ENCODE results near the gene DPYD. TPM values are rescaled to one million over a fixed set of nuclear protein-coding genes. Genes with fewer than 3 reads are reported as not detected.
A peak's percentile ranks its signal among the peaks of the same experiment; 100 is the strongest.

The DPYD gene
- total RNA-seq, 1 donor from 2014 or later: 11.9 TPM

DNA sequence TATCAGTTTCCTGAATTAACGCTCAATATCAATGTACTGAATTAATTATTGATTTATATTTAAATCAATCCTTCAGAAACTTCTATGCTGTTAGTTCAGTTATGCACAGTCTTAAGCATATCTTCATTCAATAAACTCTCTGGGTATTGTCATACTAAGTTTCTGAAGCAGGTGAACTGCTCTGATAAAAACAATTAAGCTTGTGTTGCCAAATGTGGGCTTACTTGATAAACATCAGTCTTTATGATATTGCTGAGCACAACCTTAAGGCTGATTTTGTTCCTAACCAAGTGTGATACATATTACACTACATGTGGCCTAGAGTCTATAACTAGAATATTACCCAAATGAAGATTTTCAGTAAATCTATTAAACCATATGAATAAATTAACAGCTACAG, 67.6 kb downstream of the DPYD start:
- no peaks in the 10 kb centered on the region for H3K36me3 Mint-ChIP-seq (ENCODE audit: low read depth)
- intact Hi-C loops (cut with micrococcal nuclease): loop anchor here (5.0 kb wide), 1 partner anchor 69 kb away; the partner anchor contains the start of gene DPYD

DNA sequence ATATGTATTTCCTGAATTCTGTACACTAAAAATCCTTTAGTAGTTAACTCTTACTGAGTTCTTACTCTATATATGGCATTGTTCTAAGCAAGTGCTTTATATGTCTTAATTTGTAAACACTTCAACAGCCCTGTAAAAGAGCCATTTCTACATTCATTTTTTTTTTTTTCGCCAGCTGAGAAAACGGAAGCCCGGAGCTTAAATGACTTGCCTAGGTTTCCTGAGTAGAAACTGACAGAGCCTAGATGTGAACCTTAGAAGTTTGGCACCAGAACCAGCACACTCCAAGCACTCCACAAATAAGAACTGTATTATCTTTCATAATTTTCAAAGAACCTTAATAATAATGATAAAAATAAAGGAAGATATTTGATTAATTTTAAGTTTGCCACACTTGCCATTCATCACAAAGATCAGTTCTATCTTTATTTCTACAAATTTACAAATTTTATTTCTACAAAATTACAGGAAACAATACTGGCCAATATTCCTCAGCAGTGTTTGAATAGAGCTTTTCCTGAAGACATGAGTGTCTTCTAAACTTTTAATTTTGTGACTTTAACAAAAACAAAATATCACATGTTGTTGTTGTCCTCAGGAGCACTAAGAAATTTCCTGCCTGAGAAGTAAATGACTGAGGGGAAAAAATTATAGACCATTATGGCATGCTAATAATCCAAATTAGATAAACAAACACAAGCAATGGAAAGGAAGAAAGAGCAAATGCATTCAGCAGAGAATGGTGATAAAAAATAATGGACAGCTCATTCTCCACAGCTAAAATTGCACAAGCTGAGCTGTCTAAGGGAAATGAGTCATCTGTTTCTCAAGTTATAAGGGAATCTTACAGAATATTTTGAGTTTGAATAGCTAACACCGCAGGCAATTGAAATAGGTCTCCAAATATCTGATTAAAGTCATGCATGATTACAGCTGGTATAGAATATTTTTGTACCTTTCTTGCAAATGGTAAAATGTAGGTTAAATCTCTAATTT, 71.2 kb downstream of the DPYD start:
- Mint-ChIP-seq H3K4me3 (ENCODE audit: low read depth) (peak overlapping the region; percentile 13), H3K27ac (no peak overlapping the region)
- intact Hi-C loops (cut with micrococcal nuclease): loop anchor here (5.0 kb wide), 1 partner anchor 73 kb away; the partner anchor contains the start of gene DPYD

More for the DNA sequence above, 67.6 kb downstream of the DPYD start:
- Mint-ChIP-seq H3K27me3 (ENCODE audit: low read depth) (no peaks in the 10 kb centered on the region), H3K4me3 (ENCODE audit: low read depth) (no peak overlapping the region), H3K27ac (no peak overlapping the region), H3K9me3 (no peaks in the 10 kb centered on the region), H3K4me1 (ENCODE audit: low read depth) (peaks cover 15% of the 10 kb centered on the region)
- DNase-seq (ENCODE audit: low spot score): no peak

DNA sequence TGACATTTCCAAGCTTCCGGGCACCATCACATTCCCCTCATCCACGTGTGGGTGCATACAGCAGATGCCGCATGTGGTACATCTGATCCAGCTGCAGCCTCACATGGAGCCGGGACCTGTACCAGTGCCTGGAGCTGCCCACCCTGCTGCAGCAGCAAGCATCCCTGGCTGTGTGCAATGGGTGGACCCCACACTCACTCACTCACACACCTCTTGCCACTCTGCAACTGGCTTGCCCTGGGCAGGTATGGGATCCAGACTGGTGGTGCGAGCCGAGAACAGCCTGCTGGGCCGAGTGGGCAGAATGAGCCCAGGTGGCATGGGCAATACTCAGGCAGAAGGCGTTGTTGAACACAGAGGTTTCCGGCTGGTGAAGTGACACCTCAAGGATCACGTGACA, 75.0 kb downstream of the DPYD start:
- H3K27me3 Mint-ChIP-seq (ENCODE audit: low read depth): no peaks in the 10 kb centered on the region
- no peak overlapping the region for H3K4me3 Mint-ChIP-seq (ENCODE audit: low read depth)
- no peak overlapping the region for H3K27ac Mint-ChIP-seq
- H3K4me1 Mint-ChIP-seq (ENCODE audit: low read depth): peaks cover 10% of the 10 kb centered on the region
- DNase-seq (ENCODE audit: low spot score): no peak
- intact Hi-C loops (cut with micrococcal nuclease): no loop called here
- peaks cover 11% of the 10 kb centered on the region for H3K36me3 Mint-ChIP-seq (ENCODE audit: low read depth)
- H3K9me3 Mint-ChIP-seq: no peaks in the 10 kb centered on the region

More for the DNA sequence above, 71.2 kb downstream of the DPYD start:
- Mint-ChIP-seq H3K9me3 (no peaks in the 10 kb centered on the region), H3K36me3 (ENCODE audit: low read depth) (peaks cover 11% of the 10 kb centered on the region), H3K27me3 (ENCODE audit: low read depth) (no peaks in the 10 kb centered on the region), H3K4me1 (ENCODE audit: low read depth) (peaks cover 15% of the 10 kb centered on the region)
- no peak for DNase-seq (ENCODE audit: low spot score)

DNA sequence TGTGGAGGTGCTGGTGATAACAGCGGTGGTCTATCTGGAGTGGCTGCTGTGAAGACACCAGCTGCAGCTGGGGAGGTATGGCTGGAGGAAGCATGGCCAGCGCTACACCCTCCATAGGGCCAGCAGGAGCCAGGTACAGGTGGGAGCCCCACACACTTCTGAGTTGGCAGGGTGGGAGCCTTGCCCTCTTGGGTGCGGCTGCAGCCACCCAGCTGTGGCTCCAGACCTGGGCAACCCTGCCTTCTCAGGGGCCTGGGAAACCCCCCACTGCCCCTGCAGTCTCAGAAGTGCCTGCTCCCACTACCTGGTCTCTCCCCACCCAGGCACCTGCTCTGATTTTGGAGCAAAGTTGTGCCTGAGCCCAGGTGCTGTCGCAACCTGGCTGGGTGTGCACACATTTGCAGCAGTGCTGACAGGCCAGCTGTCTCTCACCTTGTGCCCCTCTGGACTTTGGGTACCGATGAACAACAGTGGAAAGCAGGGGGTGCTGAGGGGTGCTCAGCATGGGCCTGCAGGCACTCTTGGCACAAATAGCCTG, 76.2 kb downstream of the DPYD start:
- DNase-seq (ENCODE audit: low spot score): no peak
- H3K4me1 Mint-ChIP-seq (ENCODE audit: low read depth): peaks cover 5% of the 10 kb centered on the region
- H3K4me3 Mint-ChIP-seq (ENCODE audit: low read depth): no peak overlapping the region
- H3K36me3 Mint-ChIP-seq (ENCODE audit: low read depth): peaks cover 11% of the 10 kb centered on the region
- no peaks in the 10 kb centered on the region for H3K27me3 Mint-ChIP-seq (ENCODE audit: low read depth)
- H3K27ac Mint-ChIP-seq: no peak overlapping the region
- intact Hi-C loops (cut with micrococcal nuclease): no loop called here
- no peaks in the 10 kb centered on the region for H3K9me3 Mint-ChIP-seq

DNA sequence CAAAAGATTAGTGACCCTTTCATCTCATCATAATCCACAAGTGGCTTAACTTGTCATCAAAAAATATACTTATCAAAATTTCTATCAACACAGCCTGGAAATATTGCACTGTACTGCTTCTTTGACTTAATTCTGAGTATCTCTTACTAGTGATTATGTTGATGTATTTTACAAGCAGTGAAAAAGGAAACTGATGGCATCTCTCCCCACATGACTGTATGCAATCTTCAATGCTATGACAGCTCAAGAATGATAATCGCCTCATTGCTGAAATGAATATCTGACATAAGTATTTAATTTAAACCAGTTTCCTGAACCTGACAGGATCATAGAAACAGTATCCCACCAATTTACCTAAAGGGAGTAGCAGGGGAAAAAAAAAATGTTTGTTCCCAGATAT, 79.5 kb downstream of the DPYD start:
- H3K36me3 Mint-ChIP-seq (ENCODE audit: low read depth): peaks cover 10% of the 10 kb centered on the region

DNA sequence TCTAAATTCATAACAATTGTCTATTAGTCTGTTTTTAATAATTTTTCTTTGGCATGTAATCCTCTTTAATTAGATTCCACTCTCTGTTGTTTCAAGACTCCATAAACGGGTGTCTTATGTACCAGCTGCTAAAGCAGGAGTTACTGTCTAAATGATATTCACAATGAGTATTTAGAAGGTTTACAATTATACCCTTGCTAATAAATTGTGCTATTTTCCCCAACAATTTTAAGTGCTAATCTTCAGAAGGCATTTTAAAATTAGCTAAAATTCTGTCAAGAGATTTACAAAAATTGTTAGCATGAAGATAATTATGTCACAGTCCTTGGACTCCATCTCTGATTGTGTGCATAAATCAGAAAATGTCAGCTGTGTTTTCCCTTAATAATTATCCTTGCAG, 83.7 kb downstream of the DPYD start:
- Mint-ChIP-seq H3K4me3 (ENCODE audit: low read depth) (no peak overlapping the region), H3K27ac (no peak overlapping the region), H3K27me3 (ENCODE audit: low read depth) (no peaks in the 10 kb centered on the region), H3K9me3 (no peaks in the 10 kb centered on the region), H3K36me3 (ENCODE audit: low read depth) (no peaks in the 10 kb centered on the region), H3K4me1 (ENCODE audit: low read depth) (peaks cover 4% of the 10 kb centered on the region)
- DNase-seq (ENCODE audit: low spot score): no peak
- intact Hi-C loops (cut with micrococcal nuclease): no loop called here

More for the DNA sequence above, 79.5 kb downstream of the DPYD start:
- no peak for DNase-seq (ENCODE audit: low spot score)
- intact Hi-C loops (cut with micrococcal nuclease): no loop called here
- Mint-ChIP-seq H3K27ac (no peak overlapping the region), H3K4me1 (ENCODE audit: low read depth) (peaks cover 4% of the 10 kb centered on the region), H3K27me3 (ENCODE audit: low read depth) (no peaks in the 10 kb centered on the region), H3K4me3 (ENCODE audit: low read depth) (no peak overlapping the region), H3K9me3 (no peaks in the 10 kb centered on the region)

DNA sequence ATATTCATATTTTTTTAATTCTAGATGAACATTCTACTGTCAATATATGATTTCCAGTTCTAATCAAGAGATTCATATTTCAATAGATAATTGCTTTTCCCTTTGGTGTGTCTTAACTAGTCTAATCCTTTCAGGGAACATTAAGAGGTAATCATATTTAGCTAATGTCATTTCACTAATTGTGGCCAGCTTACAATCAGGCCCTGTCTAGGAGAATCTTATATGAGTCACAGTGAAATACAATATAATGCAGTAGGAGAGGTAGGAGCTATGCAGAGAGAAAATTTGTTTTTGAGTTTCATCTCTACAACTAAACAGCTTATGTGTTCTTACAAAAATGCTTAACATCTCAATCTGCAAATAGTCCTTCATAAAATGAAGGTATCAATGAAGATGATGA, 85.9 kb downstream of the DPYD start:
- no peak overlapping the region for H3K4me3 Mint-ChIP-seq (ENCODE audit: low read depth)
- H3K27ac Mint-ChIP-seq: no peak overlapping the region
- H3K4me1 Mint-ChIP-seq (ENCODE audit: low read depth): peaks cover 2% of the 10 kb centered on the region
- no peak for DNase-seq (ENCODE audit: low spot score)
- no peaks in the 10 kb centered on the region for H3K36me3 Mint-ChIP-seq (ENCODE audit: low read depth)
- no peaks in the 10 kb centered on the region for H3K27me3 Mint-ChIP-seq (ENCODE audit: low read depth)
- intact Hi-C loops (cut with micrococcal nuclease): no loop called here
- no peaks in the 10 kb centered on the region for H3K9me3 Mint-ChIP-seq

DNA sequence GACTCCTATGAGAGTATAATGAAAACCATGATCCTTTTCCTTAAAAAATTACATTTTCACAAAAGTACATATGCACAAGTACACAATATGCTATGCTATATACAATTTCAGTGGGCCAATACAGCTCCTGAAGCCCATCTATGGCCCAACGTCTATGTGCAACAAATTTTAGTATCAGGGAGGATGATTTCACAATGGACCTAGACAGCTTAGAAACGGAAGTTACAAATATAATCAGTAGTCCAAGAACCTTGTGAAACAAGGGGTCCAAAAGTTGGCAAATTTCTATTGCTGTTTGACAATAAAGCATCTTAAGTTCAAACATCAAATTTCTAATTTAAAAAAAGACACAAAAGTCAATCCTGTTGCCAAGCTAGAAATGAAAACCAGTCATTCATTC, 87.0 kb downstream of the DPYD start:
- intact Hi-C loops (cut with micrococcal nuclease): no loop called here
- H3K27me3 Mint-ChIP-seq (ENCODE audit: low read depth): no peaks in the 10 kb centered on the region
- no peaks in the 10 kb centered on the region for H3K9me3 Mint-ChIP-seq
- DNase-seq (ENCODE audit: low spot score): no peak
- H3K4me3 Mint-ChIP-seq (ENCODE audit: low read depth): no peak overlapping the region
- H3K36me3 Mint-ChIP-seq (ENCODE audit: low read depth): no peaks in the 10 kb centered on the region
- no peak overlapping the region for H3K27ac Mint-ChIP-seq
- no peaks in the 10 kb centered on the region for H3K4me1 Mint-ChIP-seq (ENCODE audit: low read depth)

DNA sequence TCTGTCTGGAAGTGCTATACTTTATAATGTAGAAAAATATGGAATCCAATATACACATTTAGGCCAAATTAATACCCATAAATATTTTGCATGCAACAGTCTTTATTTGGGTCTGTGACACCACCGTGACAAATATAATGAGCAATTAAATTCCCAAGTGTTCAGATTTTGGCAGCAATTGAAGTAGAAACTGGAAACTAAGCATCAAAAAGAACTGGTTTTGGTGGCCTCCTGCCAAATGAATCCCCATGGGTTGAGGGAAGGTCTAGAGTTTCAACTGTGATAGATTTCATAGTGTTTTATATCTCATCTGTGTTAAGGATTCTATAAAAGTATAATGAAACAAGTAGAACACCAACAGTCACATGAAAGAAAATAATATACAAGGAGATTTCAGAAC, 88.4 kb downstream of the DPYD start:
- H3K27ac Mint-ChIP-seq: no peak overlapping the region
- no peak for DNase-seq (ENCODE audit: low spot score)
- H3K36me3 Mint-ChIP-seq (ENCODE audit: low read depth): no peaks in the 10 kb centered on the region
- intact Hi-C loops (cut with micrococcal nuclease): no loop called here
- H3K9me3 Mint-ChIP-seq: no peaks in the 10 kb centered on the region
- H3K27me3 Mint-ChIP-seq (ENCODE audit: low read depth): no peaks in the 10 kb centered on the region
- H3K4me1 Mint-ChIP-seq (ENCODE audit: low read depth): no peaks in the 10 kb centered on the region
- no peak overlapping the region for H3K4me3 Mint-ChIP-seq (ENCODE audit: low read depth)

DNA sequence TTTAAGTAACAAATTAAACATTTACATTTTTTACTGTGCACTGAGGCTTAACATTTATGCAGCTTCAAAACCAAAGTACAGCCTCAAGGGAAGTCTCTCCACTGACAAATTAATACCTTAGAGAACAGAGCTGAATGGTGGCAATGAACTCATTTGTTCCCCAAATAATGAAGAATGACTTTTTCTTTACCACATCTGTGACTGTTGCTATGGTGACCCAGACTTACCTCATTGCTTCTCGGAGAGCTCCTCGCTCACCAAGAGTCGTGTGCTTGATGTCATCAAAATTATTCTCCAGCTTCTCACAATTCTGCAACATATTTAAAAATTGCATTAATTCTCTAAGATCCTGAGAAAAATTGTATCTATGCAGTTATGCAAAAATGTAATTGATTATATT, 92.9 kb downstream of the DPYD start:
- no peaks in the 10 kb centered on the region for H3K27me3 Mint-ChIP-seq (ENCODE audit: low read depth)
- intact Hi-C loops (cut with micrococcal nuclease): loop anchor here (10.0 kb wide), 1 partner anchor 693 kb away; no protein-coding TSS in a partner anchor
- no peak overlapping the region for H3K4me3 Mint-ChIP-seq (ENCODE audit: low read depth)
- DNase-seq (ENCODE audit: low spot score): no peak
- H3K9me3 Mint-ChIP-seq: no peaks in the 10 kb centered on the region
- no peaks in the 10 kb centered on the region for H3K36me3 Mint-ChIP-seq (ENCODE audit: low read depth)
- no peaks in the 10 kb centered on the region for H3K4me1 Mint-ChIP-seq (ENCODE audit: low read depth)
- no peak overlapping the region for H3K27ac Mint-ChIP-seq

DNA sequence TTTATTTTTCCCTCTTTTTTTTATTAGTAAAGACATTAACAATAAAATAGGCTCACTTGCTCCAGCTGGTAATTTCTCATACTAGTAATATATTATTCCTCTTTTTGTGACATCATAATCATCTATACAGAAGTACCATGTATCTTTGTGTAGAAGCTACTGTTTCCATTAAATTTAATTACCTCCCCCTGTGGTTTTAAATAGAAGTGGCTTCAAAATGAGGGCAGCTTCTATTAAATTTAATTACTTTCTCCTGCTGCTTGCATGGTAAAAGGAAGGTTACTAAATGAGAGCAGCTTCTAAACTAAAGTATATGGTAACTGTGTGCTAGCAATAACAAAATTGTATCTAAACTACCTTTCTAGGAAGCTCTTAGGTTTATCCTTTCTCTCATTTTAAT, 94.0 kb downstream of the DPYD start:
- DNase-seq (ENCODE audit: low spot score): no peak
- H3K9me3 Mint-ChIP-seq: no peaks in the 10 kb centered on the region
- no peak overlapping the region for H3K4me3 Mint-ChIP-seq (ENCODE audit: low read depth)
- intact Hi-C loops (cut with micrococcal nuclease): loop anchor here (10.0 kb wide), 1 partner anchor 692 kb away; no protein-coding TSS in a partner anchor
- no peaks in the 10 kb centered on the region for H3K36me3 Mint-ChIP-seq (ENCODE audit: low read depth)
- no peak overlapping the region for H3K27ac Mint-ChIP-seq
- H3K4me1 Mint-ChIP-seq (ENCODE audit: low read depth): no peaks in the 10 kb centered on the region
- no peaks in the 10 kb centered on the region for H3K27me3 Mint-ChIP-seq (ENCODE audit: low read depth)

DNA sequence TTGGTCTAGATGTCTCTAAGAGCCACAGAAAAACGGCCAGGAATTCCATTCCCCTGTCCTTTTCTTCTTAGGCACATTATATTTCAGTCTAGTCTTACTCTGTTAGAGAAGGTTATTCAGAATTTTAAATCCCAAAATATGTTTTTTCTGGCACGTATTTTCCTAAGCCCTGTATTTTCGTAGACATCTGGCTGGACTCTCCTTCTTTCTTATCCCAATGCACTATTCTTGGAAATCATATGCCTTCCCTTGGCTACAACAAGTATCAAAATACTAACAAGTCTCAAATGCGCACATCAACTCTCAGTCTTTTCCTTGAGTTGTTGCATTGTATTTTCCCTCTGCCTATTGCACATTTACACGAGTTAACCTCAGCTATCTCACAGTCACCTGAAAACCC, 96.2 kb downstream of the DPYD start:
- no peak overlapping the region for H3K4me3 Mint-ChIP-seq (ENCODE audit: low read depth)
- intact Hi-C loops (cut with micrococcal nuclease): loop anchor here (5.0 to 10.0 kb wide), 3 partner anchors 157 to 690 kb away; no protein-coding TSS in a partner anchor
- no peaks in the 10 kb centered on the region for H3K9me3 Mint-ChIP-seq
- no peaks in the 10 kb centered on the region for H3K36me3 Mint-ChIP-seq (ENCODE audit: low read depth)
- no peak for DNase-seq (ENCODE audit: low spot score)
- H3K27me3 Mint-ChIP-seq (ENCODE audit: low read depth): no peaks in the 10 kb centered on the region
- no peak overlapping the region for H3K27ac Mint-ChIP-seq
- no peaks in the 10 kb centered on the region for H3K4me1 Mint-ChIP-seq (ENCODE audit: low read depth)

DNA sequence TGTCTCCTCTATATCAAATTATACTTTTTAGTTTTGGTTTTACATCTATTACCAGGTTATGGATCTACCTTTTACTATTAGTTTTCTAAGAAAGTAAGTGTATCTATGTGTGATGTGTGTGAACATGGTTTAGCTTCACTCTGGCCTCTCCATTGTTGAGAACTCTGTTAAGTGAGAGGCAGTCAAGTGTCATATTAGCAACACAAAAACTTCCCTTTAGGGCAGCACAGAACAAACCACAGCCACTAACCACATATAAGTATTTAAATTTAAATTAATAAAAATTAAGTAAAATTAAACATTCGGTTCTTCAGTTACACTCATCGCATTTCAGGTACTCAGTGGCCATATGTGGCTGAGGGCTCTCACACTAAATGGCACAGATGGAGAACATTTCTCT, 96.6 kb downstream of the DPYD start:
- intact Hi-C loops (cut with micrococcal nuclease): loop anchor here (5.0 to 10.0 kb wide), 3 partner anchors 157 to 689 kb away; no protein-coding TSS in a partner anchor
- H3K4me3 Mint-ChIP-seq (ENCODE audit: low read depth): no peak overlapping the region
- no peaks in the 10 kb centered on the region for H3K27me3 Mint-ChIP-seq (ENCODE audit: low read depth)
- H3K9me3 Mint-ChIP-seq: no peaks in the 10 kb centered on the region
- no peaks in the 10 kb centered on the region for H3K36me3 Mint-ChIP-seq (ENCODE audit: low read depth)
- H3K4me1 Mint-ChIP-seq (ENCODE audit: low read depth): no peaks in the 10 kb centered on the region
- no peak overlapping the region for H3K27ac Mint-ChIP-seq
- no peak for DNase-seq (ENCODE audit: low spot score)
